HG03066 (cell line): ENCODE measurements around the gene CACNA1H.

Source experiments
- ATAC-seq: cut with Tn5 transposase; IDR thresholded peaks from one replicate; pipeline ENCODE4 v1.9.1; 2021; ENCODE audit warnings: low read depth; ENCODE audit not compliant: unreplicated experiment

CACNA1H gene

DNA sequence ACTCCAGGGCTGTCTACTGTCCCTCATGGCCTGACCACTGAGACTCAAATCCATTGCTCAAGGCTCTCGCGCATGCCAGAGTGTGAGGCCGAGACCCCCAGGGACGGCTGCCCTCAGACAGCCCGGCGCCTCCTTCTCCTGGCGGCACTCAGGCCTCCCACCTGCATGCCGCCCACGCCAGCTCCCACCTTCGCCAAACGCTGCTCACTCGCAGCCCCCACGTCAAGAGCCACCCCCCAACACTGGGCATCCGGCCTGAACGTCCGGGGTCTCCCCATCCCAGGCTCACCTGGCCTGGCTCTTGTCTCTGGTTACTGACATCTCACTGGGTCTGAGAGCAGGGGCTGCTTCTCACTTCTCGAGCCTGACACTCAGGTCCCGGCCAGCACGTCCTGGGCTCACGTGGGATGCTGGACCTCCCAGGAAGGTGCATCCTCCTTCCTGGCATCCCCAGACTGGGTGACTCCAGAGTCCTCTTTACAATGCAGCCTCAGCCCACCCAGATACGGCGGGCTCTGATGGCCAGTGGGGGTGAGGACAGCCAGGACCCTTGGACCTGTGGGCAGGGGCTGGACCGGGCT, 12.2 kb upstream of the CACNA1H start:
- no peak for ATAC-seq

DNA sequence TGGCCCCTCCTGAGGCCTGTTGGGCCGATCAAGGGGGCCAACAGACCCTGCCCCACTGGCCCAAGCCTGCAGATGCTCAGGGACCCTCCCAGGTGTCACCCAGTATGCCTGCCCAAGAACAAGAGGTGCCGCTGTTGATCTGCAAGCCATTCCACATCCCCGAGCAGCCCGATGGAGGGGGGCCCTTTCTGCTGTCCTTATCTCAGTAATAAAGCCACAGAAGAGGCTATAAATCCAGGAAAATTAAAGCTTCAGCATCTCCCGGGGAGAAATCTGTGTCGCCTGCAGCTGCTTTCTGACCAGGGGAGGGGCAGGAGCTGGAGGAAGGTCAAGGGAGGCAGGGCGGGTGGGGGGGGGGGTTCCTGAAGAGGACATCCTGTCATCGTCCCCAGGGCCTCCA, 11.7 kb upstream of the CACNA1H start:
- ATAC-seq, result no peak

DNA sequence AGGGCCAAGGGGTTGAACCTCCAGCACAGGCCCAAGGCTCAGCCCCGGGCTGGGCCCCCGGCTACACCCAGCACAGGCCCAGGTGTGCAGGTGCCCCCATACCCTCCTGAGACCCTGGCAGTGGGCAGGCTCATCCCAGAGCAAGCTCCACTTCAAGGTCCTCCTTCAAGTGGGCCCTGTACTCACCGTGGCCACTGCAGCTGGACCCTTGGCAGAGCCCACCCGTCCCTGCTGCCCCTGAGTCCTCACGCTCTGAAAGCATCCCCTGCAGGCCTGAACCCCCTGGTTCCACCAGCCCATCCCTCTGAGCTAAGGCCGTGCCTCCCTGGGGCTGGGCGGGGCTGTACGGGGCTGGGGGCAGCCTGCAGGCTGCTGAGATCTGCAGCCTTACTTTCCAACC, 11.2 kb upstream of the CACNA1H start:
- no peak for ATAC-seq

DNA sequence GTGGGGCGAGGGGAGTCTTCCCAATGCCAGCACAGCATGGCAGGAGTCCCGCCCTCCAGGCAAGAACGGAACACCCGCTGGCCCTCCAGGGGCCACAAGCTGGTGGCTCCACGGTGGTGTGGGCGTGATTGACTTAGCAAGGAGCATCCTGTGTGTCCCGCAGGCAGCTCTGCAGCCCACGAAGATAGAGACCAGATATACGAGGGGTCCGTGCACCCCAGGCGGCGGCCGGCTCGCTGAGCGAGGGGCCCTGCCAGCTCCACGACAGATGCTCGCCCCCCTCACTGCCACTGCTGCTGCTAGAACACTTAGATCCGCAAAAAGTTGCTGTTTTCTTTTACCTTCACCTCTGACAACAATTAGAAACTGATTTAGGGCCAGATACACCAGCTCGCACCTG, 10.0 kb upstream of the CACNA1H start:
- no peak for ATAC-seq

DNA sequence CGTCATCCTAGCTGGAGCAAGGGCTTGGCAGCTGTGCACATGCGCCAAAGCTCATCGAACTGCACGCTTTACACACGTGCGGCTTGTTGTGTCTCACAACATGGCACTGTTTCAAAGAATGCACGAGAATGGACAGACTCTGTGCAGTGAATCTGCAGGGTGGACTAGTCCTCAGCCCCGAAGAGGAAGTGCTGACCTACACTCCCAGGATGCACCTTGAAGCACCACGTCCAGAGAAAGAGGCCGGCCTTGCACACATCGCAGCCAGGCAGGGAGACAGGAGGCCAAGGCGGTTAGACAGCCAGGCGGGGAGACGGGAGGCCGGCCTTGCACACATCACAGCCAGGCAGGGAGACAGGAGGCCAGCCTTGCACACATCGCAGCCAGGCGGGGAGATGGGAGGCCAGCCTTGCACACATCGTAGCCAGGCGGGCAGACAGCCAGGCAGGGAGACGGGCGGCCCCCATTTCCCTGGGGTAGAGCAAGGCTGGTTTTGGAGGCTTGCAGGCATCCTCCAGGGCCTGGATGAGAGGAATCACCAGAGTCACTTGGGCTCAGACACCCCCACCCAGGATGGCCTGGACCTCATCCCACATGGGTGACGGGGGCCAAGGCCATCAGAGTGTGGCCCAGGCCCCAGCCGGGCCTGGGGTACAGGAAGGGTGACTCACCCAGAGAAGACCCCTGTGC, 9.0 kb upstream of the CACNA1H start:
- ATAC-seq, result no peak

DNA sequence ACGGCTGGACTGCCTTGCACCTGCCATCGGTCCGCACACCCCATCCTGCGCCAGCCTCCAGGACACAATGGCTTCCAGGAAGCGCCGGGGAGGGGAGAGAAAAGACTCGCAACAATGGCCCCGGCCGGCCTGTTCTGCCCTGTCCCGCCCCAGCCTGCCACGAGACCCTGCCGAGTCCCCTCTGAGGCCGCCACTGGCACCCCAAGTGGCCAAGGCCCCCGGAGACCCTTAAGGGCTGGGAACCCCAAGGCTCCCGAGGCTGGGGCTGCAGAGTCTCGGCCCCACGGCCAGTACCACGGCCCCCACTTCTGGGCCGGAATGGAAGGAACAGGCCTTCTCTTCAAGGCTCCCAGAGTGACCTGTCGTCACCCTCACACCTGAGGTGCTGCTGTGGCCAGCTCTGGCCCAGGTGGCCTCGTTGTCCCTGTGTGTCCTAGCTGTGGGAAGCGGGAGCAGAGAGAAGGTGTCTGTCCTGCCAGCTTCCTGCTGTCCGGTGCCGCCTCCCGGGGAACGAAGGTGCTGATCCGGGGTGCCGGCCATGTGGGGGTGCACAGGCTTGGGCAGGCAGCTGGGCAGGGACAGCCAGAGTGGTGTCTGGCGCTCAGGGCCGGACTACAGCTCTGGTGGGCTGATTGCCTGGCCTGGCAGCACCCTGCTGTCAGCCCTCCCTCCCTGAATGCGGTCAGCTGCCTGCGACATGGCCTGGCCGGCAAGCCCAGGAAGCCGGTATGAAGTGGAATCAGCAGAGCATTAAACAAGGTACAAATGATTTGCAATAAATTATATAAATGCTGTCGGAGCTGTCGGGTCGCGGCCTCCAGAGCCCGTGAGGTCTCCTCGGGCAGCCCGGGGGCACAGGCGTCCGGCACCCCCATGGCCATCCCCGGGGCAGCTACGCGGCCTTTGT, 8.2 kb upstream of the CACNA1H start:
- no peak for ATAC-seq

DNA sequence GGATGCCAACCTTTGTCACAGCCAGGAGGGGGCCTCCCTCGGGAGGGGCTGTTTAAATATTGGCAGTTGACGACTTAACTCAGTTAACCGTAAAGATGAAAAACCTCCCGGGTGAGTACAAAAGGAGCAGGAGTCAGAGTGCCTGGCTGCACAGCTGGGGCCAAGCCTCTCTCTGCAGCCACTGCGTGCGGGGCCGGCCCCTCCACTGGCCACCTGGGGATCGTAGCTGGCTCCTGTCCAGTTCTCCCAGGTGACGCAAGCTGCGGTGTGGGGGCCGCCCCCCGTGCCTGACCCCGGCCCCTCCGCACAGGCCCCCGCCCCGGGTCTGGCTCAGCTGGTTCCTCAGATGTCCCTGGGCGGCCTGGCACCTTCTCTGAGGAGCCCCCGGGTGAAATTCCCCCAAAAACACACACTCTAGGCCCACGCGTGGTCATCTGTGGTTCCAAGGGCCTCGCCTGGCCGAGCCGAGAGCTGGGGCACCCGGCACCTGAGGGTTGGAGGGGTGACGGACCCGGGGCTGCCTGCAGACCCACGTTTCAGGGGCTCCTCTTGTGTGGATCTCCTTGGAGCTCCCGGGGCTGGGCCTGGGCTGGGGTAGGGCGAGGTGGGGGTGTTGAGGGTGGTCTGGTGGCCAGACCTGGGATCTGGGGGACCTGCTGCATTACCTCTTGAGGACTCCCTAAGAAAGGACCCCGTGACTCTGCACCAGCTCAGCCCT, 7.4 kb upstream of the CACNA1H start:
- ATAC-seq, result no peak

DNA sequence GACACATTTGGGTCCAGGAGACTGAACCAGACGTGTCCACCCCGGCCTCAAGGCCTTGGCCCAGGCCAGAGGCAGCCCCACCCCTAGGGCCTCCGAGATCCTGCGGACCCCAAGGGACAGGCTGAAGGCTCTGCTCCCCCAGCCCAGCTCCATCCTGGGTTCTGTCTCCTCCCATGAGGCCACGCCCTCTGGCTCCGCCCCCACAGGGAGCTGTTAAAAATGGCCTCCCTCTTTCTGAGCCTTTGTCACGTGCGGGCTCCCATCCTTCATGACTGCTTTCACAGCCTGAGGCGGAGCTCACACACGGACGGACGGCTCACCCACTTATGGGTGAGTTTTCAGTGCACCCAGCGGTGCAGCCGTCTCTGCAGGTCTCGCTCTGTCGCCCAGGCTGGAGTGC, 6.5 kb upstream of the CACNA1H start:
- ATAC-seq, result no peak

DNA sequence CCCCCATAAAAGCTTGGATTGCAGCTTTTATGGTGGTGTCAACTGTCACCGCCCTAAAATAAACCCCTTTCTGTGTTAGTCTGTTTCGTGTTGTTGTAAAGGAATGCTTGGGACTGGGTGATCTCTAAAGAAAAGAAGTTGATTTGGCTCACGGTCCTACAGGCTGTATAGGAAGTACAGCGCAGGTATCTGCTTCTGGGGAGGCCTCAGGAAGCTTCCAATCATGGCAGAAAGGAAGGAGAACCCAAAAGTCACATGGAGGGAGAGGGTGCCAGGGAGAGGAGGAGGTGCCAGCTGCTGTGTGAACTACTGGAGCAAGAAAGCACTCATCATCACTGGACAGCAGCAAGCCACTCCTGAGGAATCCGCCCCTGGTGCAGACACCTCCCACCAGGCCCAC, 5.9 kb upstream of the CACNA1H start:
- ATAC-seq, result no peak

DNA sequence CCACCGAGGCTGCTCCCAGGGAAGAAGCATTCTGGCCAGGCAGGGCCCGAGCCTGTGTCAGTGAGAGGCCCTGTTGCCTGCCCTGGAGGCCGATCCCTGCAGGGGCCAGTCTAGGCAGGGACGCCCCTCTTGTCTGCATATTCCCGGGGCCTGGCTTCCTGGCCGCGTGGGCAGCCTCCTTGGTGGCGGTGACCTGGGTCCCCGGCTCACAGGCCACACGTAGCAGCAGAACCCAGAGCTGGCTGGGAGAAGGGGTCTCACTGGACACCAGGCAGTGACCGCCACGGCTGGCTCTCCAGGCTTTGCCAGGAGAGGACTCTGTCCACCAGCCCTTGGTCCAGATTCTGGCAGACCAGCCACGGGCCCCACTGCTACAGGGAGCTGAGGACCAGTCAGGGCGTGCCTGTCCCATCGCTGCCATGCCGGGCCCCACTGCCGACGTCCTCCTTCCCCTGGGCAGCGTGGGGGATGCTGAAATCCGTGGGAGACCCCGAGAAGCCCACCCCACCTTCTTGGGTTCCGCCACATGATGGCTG, 3.7 kb upstream of the CACNA1H start:
- no peak for ATAC-seq

DNA sequence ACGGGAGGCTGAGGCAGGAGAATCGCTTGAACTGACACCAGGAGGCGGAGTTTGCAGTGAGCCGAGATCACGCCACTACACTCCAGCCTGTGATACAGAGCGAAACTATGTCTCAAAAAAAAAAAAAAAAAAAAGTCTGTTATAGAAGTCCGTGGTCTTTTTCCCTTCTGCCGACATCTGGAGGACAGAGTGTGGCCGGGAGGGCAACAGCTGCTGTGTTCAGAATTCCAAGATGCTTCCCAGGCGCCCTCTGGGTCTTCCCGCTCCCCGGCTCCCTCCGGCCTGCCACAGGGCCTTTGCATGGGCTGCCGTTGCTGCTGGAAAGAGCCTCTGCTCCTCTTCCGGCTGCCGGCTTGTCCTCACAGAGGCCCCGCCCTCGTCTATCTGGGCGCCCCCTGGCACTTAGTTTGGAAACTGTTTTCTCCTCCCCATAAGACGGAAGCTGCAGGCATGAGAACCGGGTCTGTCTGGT, 2.4 kb upstream of the CACNA1H start:
- ATAC-seq, result no peak

DNA sequence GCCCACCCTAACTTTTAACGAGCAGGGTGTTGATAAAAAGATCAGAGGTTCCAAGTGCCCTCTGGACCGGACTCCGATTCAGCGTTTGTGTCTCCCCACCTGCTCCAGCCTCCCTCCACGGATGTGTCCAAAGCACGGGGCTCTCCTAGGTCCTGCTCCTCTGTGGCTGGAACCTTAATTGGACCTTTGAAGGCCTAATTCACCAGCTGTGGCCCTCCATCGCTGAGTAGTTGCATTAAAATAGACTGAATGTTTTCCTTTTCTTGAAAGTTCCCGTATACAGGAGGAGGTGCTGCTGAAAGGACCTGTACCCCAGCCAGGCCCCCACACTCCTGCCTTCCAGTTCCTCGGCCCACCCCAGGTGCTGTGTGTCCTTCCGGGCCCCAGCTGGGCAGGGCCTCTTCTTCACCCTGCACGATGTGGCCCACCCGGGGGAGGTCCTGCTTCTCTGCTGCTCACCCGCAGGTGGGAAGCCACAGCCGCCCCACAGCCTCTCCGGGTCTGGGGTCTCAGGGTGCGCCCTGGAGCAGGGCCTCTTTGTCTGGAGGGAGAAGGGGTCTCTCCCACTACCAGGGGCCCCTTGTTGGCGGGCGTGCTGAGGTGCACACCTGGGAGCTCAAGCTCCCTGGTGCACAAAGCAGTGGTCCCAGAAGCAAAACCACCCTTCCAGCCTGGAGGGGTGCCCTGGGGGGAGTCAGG, 1.3 kb upstream of the CACNA1H start:
- no peak for ATAC-seq

DNA sequence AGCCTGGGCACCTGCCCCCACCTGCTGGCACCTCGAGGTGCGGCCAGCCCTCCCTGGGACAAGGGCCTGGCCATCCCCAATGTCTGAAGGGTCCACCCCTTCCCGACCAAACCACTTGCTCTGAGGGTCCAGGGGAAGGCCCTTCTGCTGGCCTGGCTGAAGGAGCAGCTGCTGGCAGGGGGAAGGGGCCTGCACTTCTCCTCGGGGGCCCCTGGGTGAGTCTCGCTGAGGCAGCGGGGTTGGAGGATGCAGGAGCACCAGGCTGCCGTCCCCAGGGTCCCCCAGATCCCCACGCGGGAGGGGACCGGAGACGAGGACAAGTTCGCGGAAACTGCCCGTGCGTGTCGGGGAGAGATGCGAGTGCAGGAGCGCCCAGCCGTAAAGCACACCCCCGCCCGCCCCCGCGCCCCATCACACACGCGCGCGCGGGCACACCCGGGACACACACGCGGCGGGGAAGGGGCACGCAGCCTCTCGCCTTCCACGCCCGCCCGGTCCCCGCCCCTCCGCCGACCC, 725 bp upstream of the CACNA1H start:
- ATAC-seq, result no peak

DNA sequence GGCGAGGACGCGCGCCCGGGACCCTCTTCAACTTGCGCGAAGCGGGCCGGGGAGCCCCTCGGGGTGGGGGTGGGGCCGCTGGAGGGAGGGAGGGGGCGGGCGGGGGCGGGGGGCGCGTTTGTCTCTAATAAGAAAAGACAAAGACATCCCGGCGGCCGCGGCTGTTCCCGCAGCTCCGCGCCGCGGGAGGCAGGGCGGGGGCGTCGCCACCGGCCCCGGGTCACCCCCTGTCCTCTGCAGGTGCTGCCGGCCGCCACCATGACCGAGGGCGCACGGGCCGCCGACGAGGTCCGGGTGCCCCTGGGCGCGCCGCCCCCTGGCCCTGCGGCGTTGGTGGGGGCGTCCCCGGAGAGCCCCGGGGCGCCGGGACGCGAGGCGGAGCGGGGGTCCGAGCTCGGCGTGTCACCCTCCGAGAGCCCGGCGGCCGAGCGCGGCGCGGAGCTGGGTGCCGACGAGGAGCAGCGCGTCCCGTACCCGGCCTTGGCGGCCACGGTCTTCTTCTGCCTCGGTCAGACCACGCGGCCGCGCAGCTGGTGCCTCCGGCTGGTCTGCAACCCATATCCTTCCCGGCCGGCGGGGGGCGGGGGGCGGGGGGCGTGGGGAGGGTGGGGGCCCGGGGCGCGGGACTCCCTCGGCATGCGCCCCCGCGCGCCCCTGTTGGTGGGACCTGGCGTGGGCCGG, 714 bp downstream of the CACNA1H start:
- no peak for ATAC-seq

DNA sequence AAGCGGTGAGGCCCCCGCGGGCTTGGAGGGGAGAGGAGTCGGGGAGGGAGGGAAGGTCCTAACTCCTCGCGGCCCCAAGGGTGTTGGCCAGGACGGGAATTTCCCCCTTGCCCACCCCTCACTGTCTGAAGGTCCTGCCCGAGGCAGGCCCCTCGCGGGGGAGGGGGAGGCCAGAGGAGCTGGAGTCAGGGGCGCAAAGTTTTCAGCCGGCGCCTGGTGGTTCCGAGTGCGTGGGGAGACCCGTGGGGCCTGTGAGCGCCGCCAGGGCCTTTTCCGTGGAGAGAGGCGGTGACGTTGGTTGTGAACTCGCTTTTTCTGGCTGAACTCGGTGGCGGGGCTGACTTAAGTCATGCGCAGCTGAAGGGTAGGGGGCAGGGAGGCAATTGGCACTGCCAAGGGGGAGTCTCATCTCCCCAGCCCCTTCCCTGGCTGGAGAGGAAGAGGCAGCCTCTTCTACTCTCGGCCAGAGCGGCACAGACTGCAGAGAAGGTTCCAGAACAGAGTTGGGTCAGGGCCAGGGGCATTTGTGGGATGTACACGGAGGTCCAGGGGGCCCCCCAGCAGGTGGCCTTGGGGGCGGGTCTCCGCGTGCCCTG, 1.5 kb downstream of the CACNA1H start:
- ATAC-seq, result no peak

DNA sequence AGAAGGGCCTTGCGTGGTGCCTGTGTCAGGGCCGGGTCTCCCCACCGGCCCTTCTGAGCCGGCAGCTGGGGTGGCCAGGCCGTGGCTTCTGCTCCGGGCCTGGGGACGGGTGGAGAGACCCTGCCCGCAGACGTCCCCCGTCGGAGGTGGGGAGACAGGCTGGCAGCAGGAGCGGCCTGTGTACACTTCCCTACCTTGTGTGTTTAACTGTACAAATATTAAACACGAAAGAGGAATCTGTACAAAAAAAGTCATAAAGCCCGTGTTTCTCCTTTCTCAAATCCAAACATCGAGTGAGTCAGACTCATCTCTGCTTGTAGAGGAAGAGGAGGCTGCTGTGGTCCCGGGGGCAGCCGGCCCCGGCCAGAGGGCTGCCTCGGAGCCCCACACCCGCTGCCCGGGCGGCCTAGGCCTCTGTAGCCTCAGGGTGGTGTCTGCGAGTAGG, 2.0 kb downstream of the CACNA1H start:
- no peak for ATAC-seq

DNA sequence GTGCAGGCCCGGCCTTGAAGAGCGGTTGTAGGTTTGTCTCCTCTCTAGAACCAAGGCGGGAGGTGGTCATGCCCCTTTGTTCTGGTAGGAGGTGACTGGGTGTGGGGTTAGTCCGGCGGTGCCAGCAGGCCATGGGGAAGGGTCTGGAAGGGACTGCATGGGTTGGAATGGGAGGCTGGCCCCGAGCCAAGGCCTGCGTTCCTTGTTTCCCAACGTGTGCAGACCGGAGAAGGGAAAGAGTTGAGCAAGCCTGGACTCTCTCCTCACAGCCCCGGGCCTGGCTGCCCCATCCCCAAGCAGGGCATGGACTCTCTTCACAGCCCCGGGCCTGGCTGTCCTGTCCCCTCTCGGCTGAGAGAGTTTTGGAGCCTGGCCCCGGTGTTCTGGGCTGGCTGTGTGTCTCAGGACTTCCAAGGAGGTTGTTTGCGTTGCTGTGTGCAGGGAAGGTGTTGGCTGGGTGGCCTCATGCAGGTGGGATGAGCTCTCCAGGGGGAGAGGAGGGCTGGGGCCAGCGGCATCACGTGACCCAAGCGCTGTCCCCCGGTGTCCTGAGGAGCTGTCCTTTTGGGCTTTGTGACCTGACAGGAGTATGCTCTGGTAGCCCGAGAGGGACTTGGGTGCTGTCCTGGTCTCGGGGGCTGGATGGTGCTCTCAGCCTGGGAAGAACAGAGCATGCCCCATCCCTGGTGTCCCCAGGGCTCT, 2.6 kb downstream of the CACNA1H start:
- ATAC-seq, result no peak
